Aorta (tissue), 5 donors: ENCODE measurements around the gene CCSER1. TPM values are rescaled to one million over a fixed set of nuclear protein-coding genes. Genes with fewer than 3 reads are reported as not detected.
A peak's percentile ranks its signal among the peaks of the same experiment; 100 is the strongest.
"Not testable (repeated sequence)": the region's sequence is repeated elsewhere in the genome, so short reads cannot be mapped to it uniquely, and the experiment has no call there.

Experiments used
- ATAC-seq: fragments of 200-7000 bp; cut with Tn5 transposase; one replicate; pipeline ENCODE4 v1.9.1; 2022; ENCODE audit warnings: moderate library complexity; ENCODE audit not compliant: low FRiP score
- DNase-seq, 2 donors: peaks; one replicate each; pipeline ENCODE4 v3.0.0-alpha.2; 2020
- H3K27ac ChIP-seq, 2 donors: one replicate each; pipeline ENCODE4 v1.5.1; 2013; ENCODE audit warnings: low read length in 2 of 2, mild to moderate bottlenecking in 2 of 2, moderate library complexity in 2 of 2, control low read depth in 1 of 2, inconsistent platforms in 1 of 2, low read depth in 1 of 2
- H3K27me3 ChIP-seq, 2 donors: one replicate each; pipeline ENCODE4 v1.6.1; 2013; ENCODE audit warnings: control low read depth in 1 of 2, low read length in 1 of 2, mild to moderate bottlenecking in 1 of 2, moderate library complexity in 1 of 2; ENCODE audit not compliant: insufficient read depth in 2 of 2, control insufficient read depth in 1 of 2
- H3K36me3 ChIP-seq, 2 donors: one replicate each; pipeline ENCODE4 v1.6.1; 2013; ENCODE audit warnings: control low read depth in 1 of 2, low read length in 1 of 2, mild to moderate bottlenecking in 1 of 2; ENCODE audit not compliant: insufficient read depth in 2 of 2, control insufficient read depth in 1 of 2
- H3K4me1 ChIP-seq, 2 donors: one replicate each; pipeline ENCODE4 v1.6.1; 2013; ENCODE audit warnings: low read length in 2 of 2, control low read depth in 1 of 2, mild to moderate bottlenecking in 1 of 2, moderate library complexity in 1 of 2; ENCODE audit not compliant: insufficient read depth in 2 of 2, control insufficient read depth in 1 of 2
- H3K4me3 ChIP-seq, 2 donors: one replicate each; pipeline ENCODE4 v1.5.1; 2013; ENCODE audit warnings: low read length in 2 of 2, control low read depth in 1 of 2, mild to moderate bottlenecking in 1 of 2
- H3K9me3 ChIP-seq: one replicate; pipeline ENCODE4 v1.6.1; 2013; ENCODE audit warnings: mild to moderate bottlenecking, low read length; ENCODE audit not compliant: control insufficient read depth
- WGBS, 2 donors: extraction: QIAGEN DNeasy Blood & Tissue Kit; methylation state at CpG; one replicate each; pipeline ENCODE4 v1.1.7; 2013; 5-methylcytosine and 5-hydroxymethylcytosine counted together
- intact Hi-C, 2 donors: fragments of 100-400 bp; cut with DNase I; formaldehyde crosslinking; loops; one replicate each; pipeline versions ENCODE4 v1.14.2 to v1.15.0; 2022
- polyA plus RNA-seq, 2 donors: library from polyadenylated mRNA; stranded (reverse); fragments of 200-250 nt; gene quantifications; one replicate each; pipeline ENCODE4 v1.2.3, GENCODE V29; 2013
- total RNA-seq, 2 donors: library from RNA; stranded (reverse); fragmentation: NEBNext Ultra II Directional; extraction: Animal tissue kit (Norgen Biotek cat#: 25700); gene quantifications; one replicate each; pipeline ENCODE4 v1.2.1, GENCODE V29; 2021
- donor health status: healthy with polysubstance abuse.
- donor health status: Bipolar disorder and iron deficiency.
- donor health status: DM: no; HTN: no; CAD: no.
- donor health status: DM: no; HTN: no; CAD: no.
- donor health status: DM: yes; HTN: yes; CAD: no.

The CCSER1 gene
- total and polyA plus RNA-seq, 4 donors = 2.0 to 9.5 (median 9.3) TPM; not detected in 1

- Histone ChIP-seq H3K4me1 (no peaks in the 10 kb centered on the region), H3K4me3 (no peak overlapping the region), H3K9me3 (no peaks in the 10 kb centered on the region), H3K27ac (no peak overlapping the region), H3K27me3 (no peaks in the 10 kb centered on the region), H3K36me3 (no peaks in the 10 kb centered on the region)
- WGBS, 2 donors = 45 to 51% methylated on average over 2 of the region's 2 CpGs
- DNase-seq (no peak), ATAC-seq (no peak)
- intact Hi-C loops = no loop called here
These were observed 1321.6 kb downstream of the CCSER1 start for GRCh38 chr4:91448668-91449330.

GRCh38 chr4:91454111-91454510, 1326.9 kb downstream of the CCSER1 start:
- ATAC-seq (no peak), DNase-seq (no peak)
- H3K9me3 ChIP-seq = no peaks in the 10 kb centered on the region
- no peaks in the 10 kb centered on the region for H3K4me1 ChIP-seq
- 84 to 89% methylated on average over 4 of the region's 4 CpGs for WGBS, 2 donors
- no peaks in the 10 kb centered on the region for H3K36me3 ChIP-seq
- intact Hi-C loops = no loop called here
- no peak overlapping the region for H3K4me3 ChIP-seq
- no peaks in the 10 kb centered on the region for H3K27me3 ChIP-seq
- no peak overlapping the region for H3K27ac ChIP-seq

GRCh38 chr4:91462566-91462965, 1335.4 kb downstream of the CCSER1 start:
- H3K9me3 ChIP-seq, H3K27ac ChIP-seq, H3K4me3 ChIP-seq, H3K27me3 ChIP-seq, H3K36me3 ChIP-seq, intact Hi-C loops, H3K4me1 ChIP-seq, ATAC-seq: not testable (repeated sequence)
- WGBS, 2 donors = 88 to 99% methylated on average over 9 of the region's 9 CpGs
- DNase-seq = peak in 1 of 2 donors; percentile 59

GRCh38 chr4:91470671-91471070, 1343.5 kb downstream of the CCSER1 start:
- H3K27me3 ChIP-seq = no peaks in the 10 kb centered on the region
- H3K4me3 ChIP-seq = no peak overlapping the region
- H3K9me3 ChIP-seq = no peaks in the 10 kb centered on the region
- H3K36me3 ChIP-seq = no peaks in the 10 kb centered on the region
- H3K27ac ChIP-seq = no peak overlapping the region
- intact Hi-C loops = no loop called here
- no peak for ATAC-seq
- no peak for DNase-seq
- no peaks in the 10 kb centered on the region for H3K4me1 ChIP-seq
- 90% methylated on average over 2 of the region's 2 CpGs for WGBS, 2 donors

- intact Hi-C loops = no loop called here
These were observed 1344.1 kb downstream of the CCSER1 start for GRCh38 chr4:91471280-91471679.

GRCh38 chr4:91472046-91472445, 1344.9 kb downstream of the CCSER1 start:
- DNase-seq = no peak
- intact Hi-C loops = no loop called here
- no peak overlapping the region for H3K27ac ChIP-seq
- 20 to 32% methylated on average over 4 of the region's 4 CpGs for WGBS, 2 donors
- no peak overlapping the region for H3K4me3 ChIP-seq
- no peaks in the 10 kb centered on the region for H3K4me1 ChIP-seq
- no peaks in the 10 kb centered on the region for H3K9me3 ChIP-seq
- no peak for ATAC-seq
- no peaks in the 10 kb centered on the region for H3K27me3 ChIP-seq
- H3K36me3 ChIP-seq = no peaks in the 10 kb centered on the region

More at GRCh38 chr4:91471280-91471679, 1344.1 kb downstream of the CCSER1 start:
- 85 to 92% methylated on average over 8 of the region's 8 CpGs for WGBS, 2 donors
- H3K36me3 ChIP-seq = no peaks in the 10 kb centered on the region
- H3K9me3 ChIP-seq = no peaks in the 10 kb centered on the region
- no peaks in the 10 kb centered on the region for H3K4me1 ChIP-seq
- H3K27ac ChIP-seq = no peak overlapping the region
- ATAC-seq = no peak
- no peak overlapping the region for H3K4me3 ChIP-seq
- DNase-seq = no peak
- no peaks in the 10 kb centered on the region for H3K27me3 ChIP-seq

GRCh38 chr4:91485415-91485814, 1358.2 kb downstream of the CCSER1 start:
- intact Hi-C loops = no loop called here
- DNase-seq (no peak), ATAC-seq (no peak)
- no peaks in the 10 kb centered on the region for H3K4me1 ChIP-seq
- no peaks in the 10 kb centered on the region for H3K9me3 ChIP-seq
- WGBS, 2 donors = 93 to 94% methylated on average over 1 of the region's 1 CpG
- H3K27me3 ChIP-seq = no peaks in the 10 kb centered on the region
- H3K4me3 ChIP-seq = no peak overlapping the region
- H3K27ac ChIP-seq = no peak overlapping the region
- H3K36me3 ChIP-seq = no peaks in the 10 kb centered on the region

GRCh38 chr4:91488946-91489345, 1361.8 kb downstream of the CCSER1 start:
- 98 to 99% methylated on average over 2 of the region's 2 CpGs for WGBS, 2 donors
- no peak for DNase-seq

GRCh38 chr4:91497892-91498291, 1370.7 kb downstream of the CCSER1 start:
- Histone ChIP-seq H3K4me1 (no peaks in the 10 kb centered on the region), H3K27me3 (no peaks in the 10 kb centered on the region)
- 94 to 97% methylated on average over 4 of the region's 4 CpGs for WGBS, 2 donors

More at GRCh38 chr4:91488946-91489345, 1361.8 kb downstream of the CCSER1 start:
- Histone ChIP-seq H3K36me3 (no peaks in the 10 kb centered on the region), H3K4me3 (no peak overlapping the region), H3K27me3 (no peaks in the 10 kb centered on the region), H3K27ac (no peak overlapping the region), H3K4me1 (no peaks in the 10 kb centered on the region), H3K9me3 (no peaks in the 10 kb centered on the region)
- no peak for ATAC-seq
- intact Hi-C loops = no loop called here

More at GRCh38 chr4:91497892-91498291, 1370.7 kb downstream of the CCSER1 start:
- Histone ChIP-seq H3K4me3 (no peak overlapping the region), H3K36me3 (no peaks in the 10 kb centered on the region), H3K9me3 (no peaks in the 10 kb centered on the region), H3K27ac (no peak overlapping the region)
- ATAC-seq (no peak), DNase-seq (no peak)
- intact Hi-C loops = no loop called here
